ENCODE measurements around the gene ERBB4. TPM values are rescaled to one million over a fixed set of nuclear protein-coding genes. Genes with fewer than 3 reads are reported as not detected.
A peak's percentile ranks its signal among the peaks of the same experiment; 100 is the strongest.
"Not testable (repeated sequence)": the region's sequence is repeated elsewhere in the genome, so short reads cannot be mapped to it uniquely, and the experiment has no call there.

ERBB4 gene
- total RNA-seq, 6 donors from 2014 or later: 3.3 to 24.2 (median 11.7) TPM

- Histone ChIP-seq H3K27ac (no peak overlapping the region), H3K9me3 (no peaks in the 10 kb centered on the region), H3K36me3 (no peaks in the 10 kb centered on the region), H3K4me1 (no peaks in the 10 kb centered on the region), H3K27me3 (no peaks in the 10 kb centered on the region), H3K4me3 (no peak overlapping the region)
- ATAC-seq (ENCODE audit: low FRiP score in 2 of 2) (no peak), DNase-seq (no peak)
- TF ChIP-seq CTCF (IDR thresholded peaks at IDR 0.05) (no peak), EP300 (IDR thresholded peaks at IDR 0.05) (no peak)
- WGBS, 2 donors: 37 to 65% methylated on average over 5 of the region's 5 CpGs
These were observed 284.3 kb downstream of the ERBB4 start for GRCh38 chr2:212254339-212254738.

- no peak overlapping the region for H3K4me3 ChIP-seq
- no peak for DNase-seq
- H3K36me3 ChIP-seq: no peaks in the 10 kb centered on the region
- ATAC-seq (ENCODE audit: low FRiP score in 2 of 2): no peak
- no peaks in the 10 kb centered on the region for H3K27me3 ChIP-seq
- no peaks in the 10 kb centered on the region for H3K4me1 ChIP-seq
- 28 to 60% methylated on average over 2 of the region's 2 CpGs for WGBS, 2 donors
- H3K27ac ChIP-seq: no peak overlapping the region
- H3K9me3 ChIP-seq: no peaks in the 10 kb centered on the region
- TF ChIP-seq POLR2A (IDR thresholded peaks at IDR 0.05): no peak
- no peak for TF ChIP-seq EP300 (IDR thresholded peaks at IDR 0.05)
- no peak for TF ChIP-seq POLR2AphosphoS5 (IDR thresholded peaks at IDR 0.05)
- no peak for TF ChIP-seq CTCF (IDR thresholded peaks at IDR 0.05)
These were observed 289.2 kb downstream of the ERBB4 start for GRCh38 chr2:212249451-212249850.

GRCh38 chr2:212245880-212246279 lies 292.7 kb downstream of the ERBB4 start:
- 59 to 81% methylated on average over 2 of the region's 2 CpGs for WGBS, 2 donors
- Histone ChIP-seq H3K4me3 (no peak overlapping the region), H3K27ac (no peak overlapping the region), H3K4me1 (no peaks in the 10 kb centered on the region), H3K27me3 (no peaks in the 10 kb centered on the region), H3K36me3 (no peaks in the 10 kb centered on the region), H3K9me3 (no peaks in the 10 kb centered on the region)
- ATAC-seq (ENCODE audit: low FRiP score in 2 of 2): no peak
- TF ChIP-seq POLR2AphosphoS5 (IDR thresholded peaks at IDR 0.05) (no peak), EP300 (IDR thresholded peaks at IDR 0.05) (no peak), CTCF (IDR thresholded peaks at IDR 0.05) (no peak), POLR2A (IDR thresholded peaks at IDR 0.05) (no peak)
- DNase-seq: no peak

GRCh38 chr2:212242724-212243123 lies 295.9 kb downstream of the ERBB4 start:
- H3K4me1 ChIP-seq: peaks cover 0 to 4% (median 2%) of the 10 kb centered on the region in 4 donors
- ATAC-seq (ENCODE audit: low FRiP score in 2 of 2) (no peak), DNase-seq (no peak)
- no peaks in the 10 kb centered on the region for H3K27me3 ChIP-seq
- H3K36me3 ChIP-seq: no peaks in the 10 kb centered on the region
- H3K27ac ChIP-seq: no peak overlapping the region
- 21 to 38% methylated on average over 1 of the region's 1 CpG for WGBS, 2 donors
- no peak for TF ChIP-seq POLR2AphosphoS5 (IDR thresholded peaks at IDR 0.05)
- TF ChIP-seq EP300 (IDR thresholded peaks at IDR 0.05): no peak
- no peak for TF ChIP-seq POLR2A (IDR thresholded peaks at IDR 0.05)
- no peaks in the 10 kb centered on the region for H3K9me3 ChIP-seq
- H3K4me3 ChIP-seq: no peak overlapping the region

- H3K4me1 ChIP-seq; DNase-seq; H3K4me3 ChIP-seq; H3K36me3 ChIP-seq; H3K27me3 ChIP-seq; H3K27ac ChIP-seq; H3K9me3 ChIP-seq; ATAC-seq (ENCODE audit: low FRiP score in 2 of 2): not testable (repeated sequence)
- WGBS, 2 donors: 42 to 92% methylated on average over 1 to 3 of the region's 3 CpGs
These were observed 300.4 kb downstream of the ERBB4 start for GRCh38 chr2:212238152-212238551.

GRCh38 chr2:212237350-212238095 lies 301.1 kb downstream of the ERBB4 start:
- ATAC-seq (ENCODE audit: low FRiP score in 2 of 2) (no peak), DNase-seq (peak in 1 of 2 donors; percentile 77)
- 28 to 55% methylated on average over 4 to 13 of the region's 13 CpGs for WGBS, 2 donors

More at GRCh38 chr2:212237350-212238095, 301.1 kb downstream of the ERBB4 start:
- Histone ChIP-seq H3K36me3 (no peaks in the 10 kb centered on the region), H3K27me3 (no peaks in the 10 kb centered on the region), H3K4me1 (peaks cover 0 to 7% (median 2%) of the 10 kb centered on the region in 4 donors), H3K9me3 (no peaks in the 10 kb centered on the region), H3K4me3 (no peak overlapping the region), H3K27ac (no peak overlapping the region)
- TF ChIP-seq POLR2AphosphoS5 (IDR thresholded peaks at IDR 0.05): no peak
- TF ChIP-seq EP300 (IDR thresholded peaks at IDR 0.05): no peak
- TF ChIP-seq CTCF (IDR thresholded peaks at IDR 0.05): no peak
- TF ChIP-seq POLR2A (IDR thresholded peaks at IDR 0.05): no peak
